Prostate gland (tissue), 2 donors: ENCODE data around the gene MRC1.

Experiments used
- CTCF ChIP-seq, 4 experiments: fragments of 200-600 bp in 2 of 4; fragments of 450-650 bp in 2 of 4; sonication (generic) in 2 of 4; IDR thresholded peaks; 1 replicate in 3 of 4; 2 replicates in 1 of 4; pipeline ENCODE4 v1.5.1; 2016 to 2019; ENCODE audit warnings: antibody characterized with exemption in 4 of 4, mild to moderate bottlenecking in 2 of 4, moderate library complexity in 2 of 4
- POLR2A ChIP-seq: fragments of 450-650 bp; IDR thresholded peaks from one replicate; pipeline ENCODE4 v1.6.1; 2016; ENCODE audit warnings: antibody characterized with exemption, mild to moderate bottlenecking

- TF ChIP-seq POLR2A (no peak), CTCF (IDR thresholded peaks at IDR 0.05) (no peak)
Measured at GRCh38 chr10:17790651-17791050, 18.5 kb upstream of the MRC1 start.
